Keratinocyte (primary cell): ENCODE measurements around the gene AFG3L2. TPM values are rescaled to one million over a fixed set of nuclear protein-coding genes. Genes with fewer than 3 reads are reported as not detected.
A peak's percentile ranks its signal among the peaks of the same experiment; 100 is the strongest.

Experiments used
- DNase-seq: peaks from one replicate; pipeline ENCODE4 v3.0.0-alpha.2; 2011; ENCODE audit warnings: low read depth, missing footprints, low spot score
- FAIRE-seq: peaks from 2 replicates; lab custom pipeline; 2011; peaks lifted over from hg19 to GRCh38; lab: Jason Lieb, UNC
- H2AFZ ChIP-seq: 2 replicates; pipeline ENCODE4 v1.6.0; 2012; ENCODE audit warnings: low read length, control low read depth, inconsistent platforms; ENCODE audit not compliant: control insufficient read depth
- H3K27ac ChIP-seq: 2 replicates; pipeline ENCODE4 v1.5.1; 2011; ENCODE audit warnings: low read length; ENCODE audit not compliant: control insufficient read depth, insufficient read depth
- H3K27me3 ChIP-seq: 3 replicates; pipeline ENCODE4 v1.6.0; 2011; ENCODE audit warnings: low read length; ENCODE audit not compliant: control insufficient read depth, insufficient read depth; ENCODE audit errors: extremely low read depth
- H3K36me3 ChIP-seq, 2 experiments: 2 replicates in 1 of 2; 3 replicates in 1 of 2; pipeline ENCODE4 v1.5.1; 2011; ENCODE audit warnings: low read length in 2 of 2, mild to moderate bottlenecking in 1 of 2; ENCODE audit not compliant: control insufficient read depth in 2 of 2, insufficient read depth in 2 of 2; ENCODE audit errors: extremely low read depth in 1 of 2
- H3K4me1 ChIP-seq: 3 replicates; pipeline ENCODE4 v1.5.1; 2011; ENCODE audit warnings: low read length; ENCODE audit not compliant: control insufficient read depth, insufficient read depth; ENCODE audit errors: extremely low read depth
- H3K4me2 ChIP-seq: 3 replicates; pipeline ENCODE4 v1.6.0; 2011; ENCODE audit warnings: low read depth, low read length; ENCODE audit not compliant: control insufficient read depth, insufficient read depth; ENCODE audit errors: extremely low read depth
- H3K4me3 ChIP-seq, 3 experiments: fragments of 200-600 bp in 1 of 3; sonication (generic) in 1 of 3; 2 replicates in 2 of 3; 3 replicates in 1 of 3; pipeline ENCODE4 v1.5.1; 2011 to 2016; ENCODE audit warnings: low read length in 3 of 3, mild to moderate bottlenecking in 3 of 3, control low read depth in 2 of 3, inconsistent platforms in 1 of 3, low read depth in 1 of 3, mixed read lengths in 1 of 3, mixed run types in 1 of 3, moderate library complexity in 1 of 3; ENCODE audit not compliant: control insufficient read depth in 2 of 3, insufficient read depth in 2 of 3; ENCODE audit errors: extremely low read depth in 1 of 3
- H3K79me2 ChIP-seq: 2 replicates; pipeline ENCODE4 v1.6.0; 2012; ENCODE audit warnings: low read length; ENCODE audit not compliant: control insufficient read depth, insufficient read depth
- H3K9ac ChIP-seq: 3 replicates; pipeline ENCODE4 v1.6.0; 2011; ENCODE audit warnings: low read length; ENCODE audit not compliant: control insufficient read depth, insufficient read depth; ENCODE audit errors: extremely low read depth
- H3K9me1 ChIP-seq: 3 replicates; pipeline ENCODE4 v1.6.0; 2011; ENCODE audit warnings: low read length; ENCODE audit not compliant: control insufficient read depth, insufficient read depth; ENCODE audit errors: extremely low read depth
- H3K9me3 ChIP-seq: 2 replicates; pipeline ENCODE4 v1.5.1; 2012; ENCODE audit warnings: low read depth, low read length; ENCODE audit not compliant: control insufficient read depth
- H4K20me1 ChIP-seq: 3 replicates; pipeline ENCODE4 v1.6.0; 2011; ENCODE audit warnings: low read length; ENCODE audit not compliant: control insufficient read depth, insufficient read depth; ENCODE audit errors: extremely low read depth
- EZH2 ChIP-seq: IDR thresholded peaks from one replicate; pipeline ENCODE4 v1.6.1; 2012; ENCODE audit warnings: inconsistent platforms, mild to moderate bottlenecking, low read length, moderate library complexity
- dilution Hi-C: fragments of 300-500 bp; cut with MboI; formaldehyde crosslinking; loops from one replicate; pipeline ENCODE4 v1.7.0; 2020; ENCODE audit warnings: low sequenced_read_pairs; ENCODE audit not compliant: extremely low pct_ligation_motif_present
- polyA plus RNA-seq, 5 experiments: library from polyadenylated mRNA; depleted of rRNA in 3 of 5; stranded (reverse) in 3 of 5; stranded (forward) in 1 of 5; unstranded in 1 of 5; fragments of >200 nt; gene quantifications; 1 replicate in 1 of 5; 2 replicates in 3 of 5; 3 replicates in 1 of 5; pipeline versions ENCODE4 v1.2.1 to v1.2.3, GENCODE V29; 2011 to 2012; ENCODE audit warnings: missing spikeins in 2 of 5, low read depth in 1 of 5, low replicate concordance in 1 of 5
- TF ChIP-seq, protein P1 (sequence below), 3 experiments: IDR thresholded peaks in 1 of 3; conservative IDR thresholded peaks in 1 of 3; optimal IDR thresholded peaks in 1 of 3; 2 replicates in 2 of 3; 3 replicates in 1 of 3; pipeline versions ENCODE3 to v1.5.1; 2011; ENCODE audit warnings: low read length in 3 of 3, mild to moderate bottlenecking in 3 of 3, moderate library complexity in 2 of 3, control low read depth in 1 of 3, inconsistent platforms in 1 of 3; ENCODE audit not compliant: insufficient read depth in 2 of 3; ENCODE audit errors: extremely low read depth in 1 of 3

Gene AFG3L2
- polyA plus RNA-seq, 1 donor (not counting 4 experiments of a cell fraction or from before 2014, with no cell fraction given) = 47.5 TPM

DNA sequence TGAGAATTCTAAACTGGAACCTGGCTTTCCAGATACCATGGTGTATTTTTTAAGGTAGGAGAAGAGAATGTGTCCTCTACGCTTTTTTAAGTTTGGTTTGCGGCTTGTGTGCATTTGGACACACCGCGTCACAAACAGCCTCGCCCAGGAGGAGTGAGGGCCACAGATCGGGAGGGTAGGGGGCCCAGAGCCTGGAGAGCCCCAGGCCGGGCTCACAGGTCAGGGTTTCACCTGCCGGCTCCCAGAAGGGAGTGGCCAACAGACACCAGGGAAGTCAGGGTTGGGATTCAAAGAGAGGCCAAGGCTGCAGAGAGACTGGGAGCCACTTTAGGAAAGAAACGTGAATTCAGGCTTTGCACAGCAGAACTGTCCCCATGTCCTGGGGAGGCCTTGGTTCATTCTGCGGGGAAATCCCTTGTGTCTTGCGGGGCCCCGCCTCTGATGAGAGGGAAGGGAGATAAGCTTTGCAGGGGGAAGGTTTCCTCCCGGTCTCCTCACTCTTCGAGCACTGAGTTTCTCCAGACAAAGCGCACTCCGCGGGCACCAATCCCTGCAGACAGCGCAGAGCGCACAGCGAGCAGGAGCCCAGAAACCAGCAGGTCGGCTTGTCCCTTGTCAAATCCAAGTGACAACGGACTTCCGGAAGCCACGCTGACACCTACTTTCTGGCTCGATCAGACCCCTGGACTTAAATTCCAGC is 70.9 kb downstream of the AFG3L2 start:
- no peak overlapping the region for H2AFZ ChIP-seq
- H3K79me2 ChIP-seq = peaks cover 24% of the 10 kb centered on the region
- no peak overlapping the region for H3K27ac ChIP-seq
- no peaks in the 10 kb centered on the region for H3K27me3 ChIP-seq
- no peak overlapping the region for H3K9ac ChIP-seq
- H3K36me3 ChIP-seq = peaks cover 6 to 16% of the 10 kb centered on the region in 2 experiments
- TF ChIP-seq EZH2 = no peak
- TF ChIP-seq, protein P1, sequence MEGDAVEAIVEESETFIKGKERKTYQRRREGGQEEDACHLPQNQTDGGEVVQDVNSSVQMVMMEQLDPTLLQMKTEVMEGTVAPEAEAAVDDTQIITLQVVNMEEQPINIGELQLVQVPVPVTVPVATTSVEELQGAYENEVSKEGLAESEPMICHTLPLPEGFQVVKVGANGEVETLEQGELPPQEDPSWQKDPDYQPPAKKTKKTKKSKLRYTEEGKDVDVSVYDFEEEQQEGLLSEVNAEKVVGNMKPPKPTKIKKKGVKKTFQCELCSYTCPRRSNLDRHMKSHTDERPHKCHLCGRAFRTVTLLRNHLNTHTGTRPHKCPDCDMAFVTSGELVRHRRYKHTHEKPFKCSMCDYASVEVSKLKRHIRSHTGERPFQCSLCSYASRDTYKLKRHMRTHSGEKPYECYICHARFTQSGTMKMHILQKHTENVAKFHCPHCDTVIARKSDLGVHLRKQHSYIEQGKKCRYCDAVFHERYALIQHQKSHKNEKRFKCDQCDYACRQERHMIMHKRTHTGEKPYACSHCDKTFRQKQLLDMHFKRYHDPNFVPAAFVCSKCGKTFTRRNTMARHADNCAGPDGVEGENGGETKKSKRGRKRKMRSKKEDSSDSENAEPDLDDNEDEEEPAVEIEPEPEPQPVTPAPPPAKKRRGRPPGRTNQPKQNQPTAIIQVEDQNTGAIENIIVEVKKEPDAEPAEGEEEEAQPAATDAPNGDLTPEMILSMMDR (optimal IDR thresholded peaks at IDR 0.05 in 1 of 3, IDR thresholded peaks at IDR 0.05 in 1 of 3, conservative IDR thresholded peaks at IDR 0.05 in 1 of 3; ENCODE audit: extremely low read depth in 1 of 3, insufficient read depth in 2 of 3, low read length in 3 of 3) = no peak
- H3K9me3 ChIP-seq = no peaks in the 10 kb centered on the region
- dilution Hi-C loops = no loop called here
- no peaks in the 10 kb centered on the region for H4K20me1 ChIP-seq
- DNase-seq (no peak), FAIRE-seq (no peak)
- H3K4me1 ChIP-seq = peaks cover 32% of the 10 kb centered on the region
- H3K4me2 ChIP-seq = no peak overlapping the region
- H3K9me1 ChIP-seq = no peaks in the 10 kb centered on the region
- H3K4me3 ChIP-seq = no peak overlapping the region

DNA sequence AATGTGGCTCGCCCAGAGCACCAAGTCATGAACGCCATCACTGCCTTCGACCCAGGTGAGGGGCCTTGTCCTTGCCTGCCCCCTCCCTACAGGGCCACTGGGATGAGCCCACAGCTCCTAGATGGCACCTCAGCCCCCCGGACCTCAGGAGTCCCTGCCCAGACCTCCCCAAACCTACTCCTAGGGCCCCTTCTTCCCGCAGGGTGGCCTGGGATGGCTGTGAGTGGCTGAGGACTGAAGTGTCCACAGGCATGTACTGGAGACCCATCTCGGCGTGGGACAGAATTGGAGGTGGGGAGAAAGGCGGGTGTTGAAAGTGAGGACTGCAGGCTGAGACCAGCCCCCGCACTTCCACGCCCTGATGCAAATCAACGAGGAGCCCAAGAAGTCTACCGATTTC is 71.8 kb downstream of the AFG3L2 start:
- H3K4me1 ChIP-seq = peaks cover 25% of the 10 kb centered on the region
- no peak overlapping the region for H3K4me3 ChIP-seq
- no peaks in the 10 kb centered on the region for H4K20me1 ChIP-seq
- H3K27me3 ChIP-seq = no peaks in the 10 kb centered on the region
- H3K9me3 ChIP-seq = no peaks in the 10 kb centered on the region
- DNase-seq (no peak), FAIRE-seq (no peak)
- dilution Hi-C loops = no loop called here
- H3K27ac ChIP-seq = no peak overlapping the region
- peaks cover 2 to 8% of the 10 kb centered on the region in 2 experiments for H3K36me3 ChIP-seq
- peaks cover 15% of the 10 kb centered on the region for H3K79me2 ChIP-seq
- H3K9me1 ChIP-seq = no peaks in the 10 kb centered on the region
- TF ChIP-seq EZH2 = no peak
- H3K9ac ChIP-seq = no peak overlapping the region
- H2AFZ ChIP-seq = peak overlapping the region; percentile 3
- no peak overlapping the region for H3K4me2 ChIP-seq
